ENCODE data around the gene SCN8A. TPM values are rescaled to one million over a fixed set of nuclear protein-coding genes. Genes with fewer than 3 reads are reported as not detected.

Gene SCN8A
- total and polyA plus RNA-seq, 2 experiments from 2014 or later, result 4.6 to 23.9 TPM

GRCh38 chr12:51744957-51745356 lies 153.9 kb downstream of the SCN8A start:
- H2AFZ ChIP-seq, result no peak overlapping the region
- H3K9me2 ChIP-seq (ENCODE audit: insufficient read depth), result no peaks in the 10 kb centered on the region
- Mint-ChIP-seq H3K9me3 (no peaks in the 10 kb centered on the region), H3K4me3 (no peak overlapping the region), H3K27ac (no peak overlapping the region), H3K4me1 (no peaks in the 10 kb centered on the region), H3K36me3 (ENCODE audit: low read depth) (peaks cover 8% of the 10 kb centered on the region), H3K27me3 (ENCODE audit: insufficient read depth, low read depth, poor library complexity) (no peaks in the 10 kb centered on the region)
- H3K4me3 ChIP-seq, result no peak overlapping the region
- peaks cover 11% of the 10 kb centered on the region; the same call in 1 of the 2 replicates for H4K20me1 ChIP-seq (replicated peaks; ENCODE audit: insufficient read depth)
- H3K79me2 ChIP-seq (replicated peaks; ENCODE audit: insufficient read depth), result no peaks in the 10 kb centered on the region
- no peaks in the 10 kb centered on the region for H3K4me1 ChIP-seq (ENCODE audit: insufficient read depth)
- H3F3A ChIP-seq (replicated peaks; ENCODE audit: low read depth), result no peaks in the 10 kb centered on the region
- H3K27me3 ChIP-seq (ENCODE audit: insufficient read depth), result no peaks in the 10 kb centered on the region
- H3K4me2 ChIP-seq, result no peak overlapping the region
- ATAC-seq (no peak), DNase-seq (ENCODE audit: low spot score) (no peak)
- no peak overlapping the region for H3K27ac ChIP-seq (ENCODE audit: low read depth)
- peaks cover 6% of the 10 kb centered on the region for H3K36me3 ChIP-seq (ENCODE audit: insufficient read depth)
- TF ChIP-seq REST (IDR thresholded peaks at IDR 0.05; ENCODE audit: unreplicated experiment) (no peak), ZNF331 (CRISPR knock-in tag; IDR thresholded peaks at IDR 0.05; ENCODE audit: low read depth) (no peak), STAT1 (IDR thresholded peaks at IDR 0.05; ENCODE audit: unreplicated experiment) (no peak), EZH2 (IDR thresholded peaks at IDR 0.05; ENCODE audit: low read depth, unreplicated experiment) (no peak), ZNF114 (CRISPR knock-in tag; IDR thresholded peaks at IDR 0.05) (no peak), ETS1 (IDR thresholded peaks at IDR 0.05) (no peak), JUNB (IDR thresholded peaks at IDR 0.05; ENCODE audit: unreplicated experiment) (no peak), NANOG (IDR thresholded peaks at IDR 0.05; ENCODE audit: borderline replicate concordance) (no peak), CTCF (conservative IDR thresholded peaks at IDR 0.05; ENCODE audit: low read depth in 2 of 2) (no peak), POLR2AphosphoS5 (IDR thresholded peaks at IDR 0.05; ENCODE audit: low read depth) (no peak)

- Histone ChIP-seq H3F3A (replicated peaks; ENCODE audit: low read depth) (no peaks in the 10 kb centered on the region), H3K4me3 (no peak overlapping the region), H4K20me1 (replicated peaks; ENCODE audit: insufficient read depth) (peaks cover 11% of the 10 kb centered on the region; the same call in 1 of the 2 replicates), H3K36me3 (ENCODE audit: insufficient read depth) (peaks cover 11% of the 10 kb centered on the region), H3K79me2 (replicated peaks; ENCODE audit: insufficient read depth) (no peaks in the 10 kb centered on the region), H2AFZ (no peak overlapping the region), H3K27me3 (ENCODE audit: insufficient read depth) (no peaks in the 10 kb centered on the region), H3K4me2 (no peak overlapping the region), H3K4me1 (ENCODE audit: insufficient read depth) (no peaks in the 10 kb centered on the region), H3K9me2 (ENCODE audit: insufficient read depth) (no peaks in the 10 kb centered on the region), H3K27ac (ENCODE audit: low read depth) (no peak overlapping the region)
- ATAC-seq (no peak), DNase-seq (ENCODE audit: low spot score) (no peak)
- Mint-ChIP-seq H3K27ac (no peak overlapping the region), H3K4me1 (no peaks in the 10 kb centered on the region), H3K27me3 (ENCODE audit: insufficient read depth, low read depth, poor library complexity) (no peaks in the 10 kb centered on the region), H3K4me3 (no peak overlapping the region), H3K9me3 (no peaks in the 10 kb centered on the region), H3K36me3 (ENCODE audit: low read depth) (peaks cover 8% of the 10 kb centered on the region)
- no peak for TF ChIP-seq ETS1 (IDR thresholded peaks at IDR 0.05)
- no peak for TF ChIP-seq STAT1 (IDR thresholded peaks at IDR 0.05; ENCODE audit: unreplicated experiment)
- no peak for TF ChIP-seq EZH2phosphoT487 (IDR thresholded peaks at IDR 0.05; ENCODE audit: unreplicated experiment)
Measured at GRCh38 chr12:51746416-51746815, 155.4 kb downstream of the SCN8A start.

All from GM23338 (cell line).